HepG2 (cell line): ENCODE measurements around the gene SPSB2. TPM values are rescaled to one million over a fixed set of nuclear protein-coding genes. Genes with fewer than 3 reads are reported as not detected.

Experiments used
- ATM ChIP-seq: fragments of 450-650 bp; IDR thresholded peaks from 2 replicates; pipeline ENCODE4 v1.7.1; 2017; ENCODE audit warnings: mild to moderate bottlenecking, borderline replicate concordance
- CBX5 ChIP-seq: sonication (generic); formaldehyde crosslinking; IDR thresholded peaks from 2 replicates; pipeline ENCODE4 v1.4.0; 2020; ENCODE audit warnings: missing genetic modification reagents, borderline replicate concordance
- CENPX ChIP-seq: sonication (generic); formaldehyde crosslinking; IDR thresholded peaks from 2 replicates; pipeline ENCODE4 v1.9.0; 2021; ENCODE audit warnings: mild to moderate bottlenecking, missing genetic modification reagents, moderate library complexity
- FUBP1 ChIP-seq: sonication (generic); formaldehyde crosslinking; IDR thresholded peaks from 2 replicates; pipeline ENCODE4 v1.5.1; 2020; ENCODE audit warnings: missing genetic modification reagents, mild to moderate bottlenecking, borderline replicate concordance
- GABPA ChIP-seq, 2 experiments: IDR thresholded peaks; 2 replicates each; pipeline ENCODE4 v1.6.1; 2011 to 2016; ENCODE audit warnings: low read depth in 2 of 2, low read length in 1 of 2, missing biosample characterization in 1 of 2, missing genetic modification characterization in 1 of 2
- KLF12 ChIP-seq: sonication (generic); formaldehyde crosslinking; IDR thresholded peaks from 2 replicates; pipeline ENCODE4 v1.4.0; 2020; ENCODE audit warnings: missing genetic modification reagents, borderline replicate concordance
- MED8 ChIP-seq: sonication (generic); formaldehyde crosslinking; IDR thresholded peaks from 2 replicates; pipeline ENCODE4 v1.8.1; 2023; ENCODE audit warnings: mild to moderate bottlenecking, missing genetic modification reagents; ENCODE audit not compliant: insufficient replicate concordance
- REXO4 ChIP-seq: sonication (generic); formaldehyde crosslinking; IDR thresholded peaks from 2 replicates; pipeline ENCODE4 v1.8.0; 2022; ENCODE audit warnings: missing genetic modification reagents, mild to moderate bottlenecking, borderline replicate concordance
- RXRA ChIP-seq: sonication (generic); formaldehyde crosslinking; IDR thresholded peaks from 2 replicates; pipeline ENCODE4 v1.5.1; 2020; ENCODE audit warnings: missing genetic modification reagents
- SETDB1 ChIP-seq: sonication (generic); formaldehyde crosslinking; IDR thresholded peaks from 2 replicates; pipeline ENCODE4 v1.5.1; 2020; ENCODE audit warnings: missing genetic modification reagents, mild to moderate bottlenecking, borderline replicate concordance
- SOX13 ChIP-seq, 3 experiments: fragments of 450-650 bp in 1 of 3; sonication (generic) in 1 of 3; formaldehyde crosslinking in 1 of 3; IDR thresholded peaks in 2 of 3; conservative IDR thresholded peaks in 1 of 3; 2 replicates each; pipeline versions ENCODE4 v1.5.0 to v1.6.1; 2016 to 2020; ENCODE audit warnings: antibody characterized with exemption in 1 of 3, mild to moderate bottlenecking in 1 of 3, missing compliant biosample characterization in 1 of 3, missing genetic modification reagents in 1 of 3, moderate library complexity in 1 of 3
- SOX6 ChIP-seq, 2 experiments: fragments of 450-650 bp in 1 of 2; sonication (generic) in 1 of 2; formaldehyde crosslinking in 1 of 2; IDR thresholded peaks; 2 replicates each; pipeline versions ENCODE4 v1.4.0 to v1.6.1; 2017 to 2020; ENCODE audit warnings: antibody characterized with exemption in 1 of 2, mild to moderate bottlenecking in 1 of 2, missing genetic modification reagents in 1 of 2
- TCF7L2 ChIP-seq: IDR thresholded peaks from 2 replicates; pipeline ENCODE4 v1.6.1; 2011; ENCODE audit warnings: mild to moderate bottlenecking, low read depth, low read length, moderate library complexity
- ZBTB14 ChIP-seq: sonication (generic); formaldehyde crosslinking; IDR thresholded peaks from 2 replicates; pipeline ENCODE4 v1.4.0; 2020; ENCODE audit warnings: missing genetic modification reagents
- ZFP1 ChIP-seq: IDR thresholded peaks from 2 replicates; pipeline ENCODE4 v1.6.1; 2016
- ZNF101 ChIP-seq: sonication (generic); formaldehyde crosslinking; IDR thresholded peaks from 2 replicates; pipeline ENCODE4 v1.4.0; 2020; ENCODE audit warnings: mild to moderate bottlenecking, low read depth, missing genetic modification reagents, borderline replicate concordance
- ZNF20 ChIP-seq: sonication (generic); formaldehyde crosslinking; IDR thresholded peaks from 2 replicates; pipeline ENCODE4 v1.4.0; 2020; ENCODE audit warnings: mild to moderate bottlenecking, moderate library complexity, missing genetic modification reagents
- ZNF367 ChIP-seq: sonication (generic); formaldehyde crosslinking; IDR thresholded peaks from 2 replicates; pipeline ENCODE4 v1.4.0; 2020; ENCODE audit warnings: missing genetic modification reagents, borderline replicate concordance
- ZNF724P ChIP-seq: sonication (generic); formaldehyde crosslinking; IDR thresholded peaks from 2 replicates; pipeline ENCODE4 v1.8.0; 2022; ENCODE audit warnings: missing genetic modification reagents, borderline replicate concordance
- ZNF841 ChIP-seq: sonication (generic); formaldehyde crosslinking; IDR thresholded peaks from 2 replicates; pipeline ENCODE4 v1.8.1; 2023; ENCODE audit warnings: missing genetic modification reagents, borderline replicate concordance
- polyA plus RNA-seq, 8 experiments: library from polyadenylated mRNA; depleted of rRNA in 3 of 8; stranded (reverse) in 7 of 8; unstranded in 1 of 8; fragments of >200 nt; fragmentation: Illumina TruSeq in 4 of 8; extraction: Trizol in 4 of 8; gene quantifications; 2 replicates each; pipeline versions ENCODE4 v1.2.1 to v1.2.3, GENCODE V29; 2011 to 2016; ENCODE audit warnings: low read depth in 4 of 8, missing spikeins in 1 of 8, mixed read lengths in 1 of 8; ENCODE audit not compliant: insufficient read depth in 1 of 8
- total RNA-seq, 5 experiments: library from RNA; depleted of rRNA; stranded (reverse); fragments of >200 nt; fragmentation: Illumina TruSeq; extraction: Trizol; gene quantifications; 2 replicates each; pipeline ENCODE4 v1.2.3, GENCODE V29; 2016; ENCODE audit warnings: low read depth in 1 of 5
- TF ChIP-seq, protein P1 (sequence below): sonication (generic); formaldehyde crosslinking; IDR thresholded peaks from 2 replicates; pipeline ENCODE4 v1.5.0; 2020; ENCODE audit warnings: mild to moderate bottlenecking, missing genetic modification reagents
- TF ChIP-seq, protein P2 (sequence below): sonication (generic); formaldehyde crosslinking; IDR thresholded peaks from 2 replicates; pipeline ENCODE4 v1.9.0; 2021; ENCODE audit warnings: missing genetic modification reagents, mild to moderate bottlenecking, borderline replicate concordance

SPSB2 gene
- total and polyA plus RNA-seq, 2 of the 13 experiments (the other 11 are each of a cell fraction or from before 2014, with no cell fraction given): 2.0 to 6.2 TPM

- TF ChIP-seq SETDB1 (CRISPR knock-in tag) (no peak), TCF7L2 (no peak), ZNF367 (CRISPR knock-in tag) (no peak), CENPX (CRISPR knock-in tag) (no peak), ZFP1 (CRISPR knock-in tag) (no peak), ZBTB14 (no peak), FUBP1 (CRISPR knock-in tag) (no peak), ZNF101 (no peak), ATM (no peak), ZNF20 (0 out of 2 replicates have a peak, but pooled peaks have one; percentile 52), RXRA (CRISPR knock-in tag) (0 out of 2 replicates have a peak, but pooled peaks have one; percentile 20), SOX13 (IDR thresholded peaks at IDR 0.05) (no peak), SOX13 (CRISPR knock-in tag; conservative IDR thresholded peaks at IDR 0.05 in 1 of 2, IDR thresholded peaks at IDR 0.05 in 1 of 2) (no peak), ZNF724P (0 out of 2 replicates have a peak, but pooled peaks have one; percentile 18), REXO4 (CRISPR knock-in tag) (peak; percentile 59; the same call in 1 of the 2 replicates), ZNF841 (CRISPR knock-in tag) (no peak), SOX6 (IDR thresholded peaks at IDR 0.05) (no peak), SOX6 (CRISPR knock-in tag; IDR thresholded peaks at IDR 0.05) (no peak), CBX5 (no peak), KLF12 (CRISPR knock-in tag) (no peak), MED8 (CRISPR knock-in tag) (peak; percentile 79), GABPA (IDR thresholded peaks at IDR 0.05; ENCODE audit: low read depth, low read length) (no peak), GABPA (CRISPR knock-in tag; IDR thresholded peaks at IDR 0.05; ENCODE audit: low read depth) (no peak)
- TF ChIP-seq, protein P1, sequence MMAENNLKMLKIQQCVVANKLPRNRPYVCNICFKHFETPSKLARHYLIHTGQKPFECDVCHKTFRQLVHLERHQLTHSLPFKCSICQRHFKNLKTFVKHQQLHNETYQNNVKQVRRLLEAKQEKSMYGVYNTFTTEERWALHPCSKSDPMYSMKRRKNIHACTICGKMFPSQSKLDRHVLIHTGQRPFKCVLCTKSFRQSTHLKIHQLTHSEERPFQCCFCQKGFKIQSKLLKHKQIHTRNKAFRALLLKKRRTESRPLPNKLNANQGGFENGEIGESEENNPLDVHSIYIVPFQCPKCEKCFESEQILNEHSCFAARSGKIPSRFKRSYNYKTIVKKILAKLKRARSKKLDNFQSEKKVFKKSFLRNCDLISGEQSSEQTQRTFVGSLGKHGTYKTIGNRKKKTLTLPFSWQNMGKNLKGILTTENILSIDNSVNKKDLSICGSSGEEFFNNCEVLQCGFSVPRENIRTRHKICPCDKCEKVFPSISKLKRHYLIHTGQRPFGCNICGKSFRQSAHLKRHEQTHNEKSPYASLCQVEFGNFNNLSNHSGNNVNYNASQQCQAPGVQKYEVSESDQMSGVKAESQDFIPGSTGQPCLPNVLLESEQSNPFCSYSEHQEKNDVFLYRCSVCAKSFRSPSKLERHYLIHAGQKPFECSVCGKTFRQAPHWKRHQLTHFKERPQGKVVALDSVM: no peak
- TF ChIP-seq, protein P2, sequence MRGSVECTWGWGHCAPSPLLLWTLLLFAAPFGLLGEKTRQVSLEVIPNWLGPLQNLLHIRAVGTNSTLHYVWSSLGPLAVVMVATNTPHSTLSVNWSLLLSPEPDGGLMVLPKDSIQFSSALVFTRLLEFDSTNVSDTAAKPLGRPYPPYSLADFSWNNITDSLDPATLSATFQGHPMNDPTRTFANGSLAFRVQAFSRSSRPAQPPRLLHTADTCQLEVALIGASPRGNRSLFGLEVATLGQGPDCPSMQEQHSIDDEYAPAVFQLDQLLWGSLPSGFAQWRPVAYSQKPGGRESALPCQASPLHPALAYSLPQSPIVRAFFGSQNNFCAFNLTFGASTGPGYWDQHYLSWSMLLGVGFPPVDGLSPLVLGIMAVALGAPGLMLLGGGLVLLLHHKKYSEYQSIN (CRISPR knock-in tag): no peak
Measured at GRCh38 chr12:6828781-6829535, 44.1 kb downstream of the SPSB2 start (continued).
